Prostate gland (tissue), 2 donors: ENCODE results near the gene GNA15. TPM values are rescaled to one million over a fixed set of nuclear protein-coding genes. Genes with fewer than 3 reads are reported as not detected.
A peak's percentile ranks its signal among the peaks of the same experiment; 100 is the strongest.

Experiments used
- DNase-seq: peaks from one replicate; pipeline ENCODE4 v3.0.0-alpha.2; 2019; ENCODE audit warnings: low spot score
- H3K27ac ChIP-seq, 2 donors: fragments of 200-600 bp; sonication (generic); 2 replicates each; pipeline ENCODE4 v1.5.1; 2017 to 2019
- H3K27me3 ChIP-seq: fragments of 200-600 bp; sonication (generic); replicated peaks from 2 replicates; pipeline ENCODE4 v1.5.1; 2019; ENCODE audit not compliant: insufficient read depth
- H3K36me3 ChIP-seq, 2 donors: fragments of 200-600 bp; sonication (generic); 1 replicate in 1 of 2; 2 replicates in 1 of 2; pipeline versions ENCODE4 v1.5.1 to v1.8.1; 2017 to 2019
- H3K4me1 ChIP-seq: fragments of 200-600 bp; sonication (generic); replicated peaks from 2 replicates; pipeline ENCODE4 v1.5.1; 2019
- H3K4me3 ChIP-seq, 2 donors: fragments of 200-600 bp; sonication (generic); 2 replicates each; pipeline ENCODE4 v1.5.1; 2017 to 2019
- H3K9me3 ChIP-seq: fragments of 200-600 bp; sonication (generic); 2 replicates; pipeline ENCODE4 v1.5.1; 2017
- CTCF ChIP-seq, 4 experiments: fragments of 200-600 bp in 2 of 4; fragments of 450-650 bp in 2 of 4; sonication (generic) in 2 of 4; IDR thresholded peaks; 1 replicate in 3 of 4; 2 replicates in 1 of 4; pipeline ENCODE4 v1.5.1; 2016 to 2019; ENCODE audit warnings: antibody characterized with exemption in 4 of 4, mild to moderate bottlenecking in 2 of 4, moderate library complexity in 2 of 4
- POLR2A ChIP-seq: fragments of 450-650 bp; IDR thresholded peaks from one replicate; pipeline ENCODE4 v1.6.1; 2016; ENCODE audit warnings: antibody characterized with exemption, mild to moderate bottlenecking
- POLR2AphosphoS5 ChIP-seq: sonication (generic); formaldehyde crosslinking; IDR thresholded peaks from one replicate; pipeline ENCODE4 v1.6.1; 2017; ENCODE audit warnings: antibody characterized with exemption
- WGBS: methylation state at CpG from one replicate; pipeline ENCODE4 v1.1.5; 2018; 5-methylcytosine and 5-hydroxymethylcytosine counted together
- intact Hi-C: fragments of 100-400 bp; cut with DNase I; formaldehyde crosslinking; loops from one replicate; pipeline ENCODE4 v1.14.2; 2022
- total RNA-seq, 2 donors: library from RNA; depleted of rRNA; stranded (reverse); fragments of >200 nt; gene quantifications; one replicate each; pipeline ENCODE4 v1.1.0, GENCODE V29; 2016

GNA15 gene
- total RNA-seq, 2 donors from 2014 or later, result 11.1 to 13.3 TPM

GRCh38 chr19:3208317-3209207, 72.7 kb downstream of the GNA15 start:
- no peak for TF ChIP-seq POLR2AphosphoS5
- no peak for TF ChIP-seq POLR2A
- no peak for TF ChIP-seq CTCF (IDR thresholded peaks at IDR 0.05)
- DNase-seq, result no peak
- 90% methylated on average over 29 of the region's 33 CpGs for WGBS
- H3K4me3 ChIP-seq, result no peak overlapping the region
- no peaks in the 10 kb centered on the region for H3K27me3 ChIP-seq
- no peak overlapping the region for H3K27ac ChIP-seq
- H3K4me1 ChIP-seq, result no peaks in the 10 kb centered on the region
- H3K9me3 ChIP-seq, result no peaks in the 10 kb centered on the region
- intact Hi-C loops, result no loop called here
- peaks cover 3 to 19% of the 10 kb centered on the region in 2 donors for H3K36me3 ChIP-seq

- Histone ChIP-seq H3K36me3 (peaks cover 3 to 19% of the 10 kb centered on the region in 2 donors), H3K4me1 (no peaks in the 10 kb centered on the region), H3K27ac (no peak overlapping the region), H3K9me3 (no peaks in the 10 kb centered on the region), H3K4me3 (no peak overlapping the region), H3K27me3 (no peaks in the 10 kb centered on the region)
- intact Hi-C loops, result no loop called here
- DNase-seq, result no peak
- 42% methylated on average over 20 of the region's 20 CpGs for WGBS
- peak in 1 of 4 experiments; percentile 53 for TF ChIP-seq CTCF (IDR thresholded peaks at IDR 0.05)
- no peak for TF ChIP-seq POLR2A
Observed at GRCh38 chr19:3210347-3211017, 74.6 kb downstream of the GNA15 start.

GRCh38 chr19:3211191-3211590, 75.4 kb downstream of the GNA15 start:
- no peak for TF ChIP-seq CTCF (IDR thresholded peaks at IDR 0.05)
- 48% methylated on average over 12 of the region's 12 CpGs for WGBS
- Histone ChIP-seq H3K9me3 (no peaks in the 10 kb centered on the region), H3K27ac (no peak overlapping the region), H3K36me3 (peaks cover 2 to 16% of the 10 kb centered on the region in 2 donors), H3K27me3 (no peaks in the 10 kb centered on the region), H3K4me1 (no peaks in the 10 kb centered on the region), H3K4me3 (no peak overlapping the region)
- intact Hi-C loops, result no loop called here
- DNase-seq, result no peak

GRCh38 chr19:3213159-3213558, 77.3 kb downstream of the GNA15 start:
- 97% methylated on average over 7 of the region's 7 CpGs for WGBS

More at GRCh38 chr19:3213159-3213558, 77.3 kb downstream of the GNA15 start:
- TF ChIP-seq CTCF (IDR thresholded peaks at IDR 0.05) (no peak), POLR2AphosphoS5 (no peak), POLR2A (no peak)
- Histone ChIP-seq H3K27ac (no peak overlapping the region), H3K4me3 (no peak overlapping the region), H3K9me3 (no peaks in the 10 kb centered on the region), H3K36me3 (no peaks in the 10 kb centered on the region), H3K27me3 (no peaks in the 10 kb centered on the region), H3K4me1 (no peaks in the 10 kb centered on the region)
- intact Hi-C loops, result no loop called here
- no peak for DNase-seq

Other genes with a start within 250 kb of the GNA15 start
- 10 to 100 TPM in 1 of 2 donors, 1 to 10 TPM in 1; 4.8 to 10.7 TPM for gene ZNF57, start 235.1 kb upstream of the GNA15 start, total RNA-seq
- 1 to 10 TPM; 2.8 to 6.6 TPM for gene ZNF77, start 191.1 kb upstream of the GNA15 start, total RNA-seq
- 1 to 10 TPM; 5.9 to 9.0 TPM for gene TLE6, start 158.5 kb upstream of the GNA15 start, total RNA-seq
- gene TLE2, start 106.8 kb upstream of the GNA15 start, total RNA-seq, result 10 to 100 TPM; 61.9 to 82.1 TPM
- gene TLE5, start 73.5 kb upstream of the GNA15 start, total RNA-seq, result 100 to 1,000 TPM; 546 to 767 TPM
- gene GNA11, start 41.7 kb upstream of the GNA15 start, total RNA-seq, result 100 to 1,000 TPM in 1 of 2 donors, 10 to 100 TPM in 1; 61.3 to 117 TPM
- gene S1PR4, start 42.7 kb downstream of the GNA15 start, total RNA-seq, result 1 to 10 TPM in 1 of 2 donors, under 1 TPM in 1; 0.14 to 1.5 TPM
- gene NCLN, start 49.9 kb downstream of the GNA15 start, total RNA-seq, result 10 to 100 TPM; 48.6 to 68.5 TPM
- gene CELF5, start 88.6 kb downstream of the GNA15 start, total RNA-seq, result under 1 TPM; 0.36 to 0.80 TPM
- gene NFIC, start 230.6 kb downstream of the GNA15 start, total RNA-seq, result 100 to 1,000 TPM; 160 to 168 TPM